ENCODE measurements around the gene ARHGAP42. TPM values are rescaled to one million over a fixed set of nuclear protein-coding genes. Genes with fewer than 3 reads are reported as not detected.

Gene ARHGAP42
- total RNA-seq, 1 donor from 2014 or later = 16.3 TPM

DNA sequence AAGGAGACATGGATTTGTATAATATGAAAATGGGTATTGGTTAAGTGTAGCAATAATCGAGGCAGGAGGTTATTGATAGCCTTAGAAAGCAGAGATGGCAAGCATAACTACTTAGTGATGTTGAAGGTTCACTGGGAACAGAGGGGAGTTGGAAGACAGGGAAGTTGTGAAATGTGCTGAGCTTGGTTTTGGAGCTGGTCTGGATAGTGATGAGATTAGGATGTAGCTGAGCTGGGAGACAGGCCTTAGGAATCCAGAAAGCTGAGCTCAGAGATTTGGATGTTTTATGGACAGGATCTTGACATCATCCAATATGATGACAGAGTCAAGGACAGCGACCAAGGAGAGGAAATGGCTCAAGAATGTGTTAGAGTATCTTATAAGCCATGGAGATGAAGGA lies 113.1 kb downstream of the ARHGAP42 start:
- Histone ChIP-seq H3K9me3 (no peaks in the 10 kb centered on the region), H3K27me3 (ENCODE audit: low read depth) (no peaks in the 10 kb centered on the region), H3K4me3 (no peak overlapping the region), H3K27ac (no peak overlapping the region), H3K36me3 (no peaks in the 10 kb centered on the region), H3K4me1 (no peaks in the 10 kb centered on the region)
- no peak for DNase-seq
- no peak for ATAC-seq
- intact Hi-C loops (cut with DNase I) = no loop called here
- TF ChIP-seq, protein P1, sequence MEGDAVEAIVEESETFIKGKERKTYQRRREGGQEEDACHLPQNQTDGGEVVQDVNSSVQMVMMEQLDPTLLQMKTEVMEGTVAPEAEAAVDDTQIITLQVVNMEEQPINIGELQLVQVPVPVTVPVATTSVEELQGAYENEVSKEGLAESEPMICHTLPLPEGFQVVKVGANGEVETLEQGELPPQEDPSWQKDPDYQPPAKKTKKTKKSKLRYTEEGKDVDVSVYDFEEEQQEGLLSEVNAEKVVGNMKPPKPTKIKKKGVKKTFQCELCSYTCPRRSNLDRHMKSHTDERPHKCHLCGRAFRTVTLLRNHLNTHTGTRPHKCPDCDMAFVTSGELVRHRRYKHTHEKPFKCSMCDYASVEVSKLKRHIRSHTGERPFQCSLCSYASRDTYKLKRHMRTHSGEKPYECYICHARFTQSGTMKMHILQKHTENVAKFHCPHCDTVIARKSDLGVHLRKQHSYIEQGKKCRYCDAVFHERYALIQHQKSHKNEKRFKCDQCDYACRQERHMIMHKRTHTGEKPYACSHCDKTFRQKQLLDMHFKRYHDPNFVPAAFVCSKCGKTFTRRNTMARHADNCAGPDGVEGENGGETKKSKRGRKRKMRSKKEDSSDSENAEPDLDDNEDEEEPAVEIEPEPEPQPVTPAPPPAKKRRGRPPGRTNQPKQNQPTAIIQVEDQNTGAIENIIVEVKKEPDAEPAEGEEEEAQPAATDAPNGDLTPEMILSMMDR (IDR thresholded peaks at IDR 0.05) = no peak

DNA sequence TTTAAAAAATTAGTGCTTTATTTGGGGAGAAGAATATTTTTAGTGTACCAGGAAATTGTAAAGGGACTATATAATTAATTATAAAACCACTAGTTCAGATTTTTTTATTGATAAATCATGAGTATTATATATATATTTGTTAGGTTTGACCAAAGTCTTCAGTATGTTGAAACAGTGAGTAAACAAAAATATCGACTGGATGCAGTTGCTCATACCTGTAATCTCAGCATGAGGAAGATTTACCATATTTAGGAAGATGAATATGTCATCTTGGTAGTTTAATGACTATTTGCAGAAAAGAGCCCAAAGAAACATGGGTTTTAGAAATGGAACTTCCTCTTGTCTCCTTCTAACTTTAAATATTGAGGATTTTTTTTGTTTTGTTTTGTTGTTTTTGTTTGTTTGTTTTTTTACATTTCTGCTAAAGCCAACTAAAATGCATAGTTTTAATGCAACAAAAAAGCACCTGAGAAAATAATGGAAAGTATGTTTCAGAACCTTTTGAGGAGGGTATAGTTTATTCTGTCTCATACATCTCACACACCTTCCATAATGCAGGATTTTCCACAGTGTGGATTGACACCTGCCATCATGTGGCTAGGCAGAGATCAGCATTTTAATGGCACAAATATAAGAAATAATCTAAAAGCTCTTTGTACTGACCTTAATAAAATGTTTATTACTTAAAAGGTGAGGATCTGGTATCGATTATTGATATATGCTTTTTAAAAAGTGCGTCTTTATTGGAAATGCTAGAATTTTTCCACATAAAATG lies 114.3 kb downstream of the ARHGAP42 start:
- ATAC-seq = no peak
- intact Hi-C loops (cut with DNase I) = no loop called here
- Histone ChIP-seq H3K4me1 (no peaks in the 10 kb centered on the region), H3K4me3 (no peak overlapping the region), H3K9me3 (no peaks in the 10 kb centered on the region), H3K36me3 (no peaks in the 10 kb centered on the region), H3K27me3 (ENCODE audit: low read depth) (no peaks in the 10 kb centered on the region), H3K27ac (no peak overlapping the region)
- DNase-seq = no peak
- TF ChIP-seq, protein P1 (IDR thresholded peaks at IDR 0.05) = no peak

DNA sequence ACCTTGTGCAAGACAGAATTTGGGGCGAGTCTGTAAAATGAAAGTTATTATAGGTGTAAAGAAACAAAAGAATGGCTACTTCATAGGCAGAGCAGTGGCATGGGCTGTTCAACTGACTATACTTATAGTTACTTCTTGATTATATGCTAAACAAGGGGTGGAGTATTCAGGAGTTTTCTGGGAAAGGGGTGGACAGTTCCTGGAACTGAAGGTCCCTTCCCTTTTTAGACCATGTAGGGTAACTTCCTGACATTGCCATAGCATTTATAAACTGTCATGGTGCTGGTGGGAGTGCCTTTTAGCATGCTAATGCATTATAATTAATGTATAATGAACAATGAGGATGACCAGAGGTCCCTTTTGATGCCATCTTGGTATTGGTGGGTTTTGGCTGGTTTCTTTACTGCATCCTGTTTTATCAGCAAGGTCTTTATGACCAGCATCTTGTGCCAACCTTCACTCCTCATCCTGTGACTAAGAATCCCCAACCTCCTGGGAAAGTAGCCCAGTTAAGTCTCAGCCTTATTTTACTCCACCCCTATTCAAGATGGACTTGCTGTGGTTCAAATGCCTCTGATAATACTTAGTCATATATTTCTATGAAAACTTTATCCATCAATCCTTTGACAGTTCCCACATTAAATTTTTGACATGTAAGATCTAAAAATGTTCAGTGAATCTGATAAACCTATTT lies 118.6 kb downstream of the ARHGAP42 start:
- DNase-seq (no peak), ATAC-seq (no peak)
- intact Hi-C loops (cut with DNase I) = no loop called here

DNA sequence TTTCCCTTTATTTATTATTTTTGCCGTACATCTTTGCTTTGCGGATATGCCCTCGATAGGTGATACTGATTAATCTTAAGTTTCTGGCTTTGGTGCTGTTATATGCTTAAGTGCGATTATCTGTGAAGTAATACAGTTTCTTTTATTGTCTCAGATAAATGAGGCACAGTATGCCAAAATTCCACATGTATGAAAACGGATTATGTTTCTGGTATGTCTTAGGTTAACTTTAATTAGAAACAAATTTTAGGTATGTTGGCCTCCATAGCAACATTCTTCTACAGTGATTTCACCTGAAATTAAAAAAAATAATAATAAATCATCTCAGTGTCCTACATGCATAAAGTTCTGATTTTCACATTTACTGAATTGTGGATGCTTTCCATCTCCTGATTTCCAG lies 119.2 kb downstream of the ARHGAP42 start:
- no peaks in the 10 kb centered on the region for H3K4me1 ChIP-seq
- DNase-seq (no peak), ATAC-seq (no peak)
- no peaks in the 10 kb centered on the region for H3K27me3 ChIP-seq (ENCODE audit: low read depth)
- intact Hi-C loops (cut with DNase I) = no loop called here
- H3K4me3 ChIP-seq = no peak overlapping the region
- no peak overlapping the region for H3K27ac ChIP-seq
- H3K9me3 ChIP-seq = no peaks in the 10 kb centered on the region
- TF ChIP-seq, protein P1 (IDR thresholded peaks at IDR 0.05) = no peak
- H3K36me3 ChIP-seq = no peaks in the 10 kb centered on the region

More for the DNA sequence above, 118.6 kb downstream of the ARHGAP42 start:
- H3K27me3 ChIP-seq (ENCODE audit: low read depth) = no peaks in the 10 kb centered on the region
- no peak overlapping the region for H3K4me3 ChIP-seq
- no peaks in the 10 kb centered on the region for H3K36me3 ChIP-seq
- H3K4me1 ChIP-seq = no peaks in the 10 kb centered on the region
- TF ChIP-seq, protein P1 (IDR thresholded peaks at IDR 0.05) = no peak
- H3K27ac ChIP-seq = no peak overlapping the region
- H3K9me3 ChIP-seq = no peaks in the 10 kb centered on the region

DNA sequence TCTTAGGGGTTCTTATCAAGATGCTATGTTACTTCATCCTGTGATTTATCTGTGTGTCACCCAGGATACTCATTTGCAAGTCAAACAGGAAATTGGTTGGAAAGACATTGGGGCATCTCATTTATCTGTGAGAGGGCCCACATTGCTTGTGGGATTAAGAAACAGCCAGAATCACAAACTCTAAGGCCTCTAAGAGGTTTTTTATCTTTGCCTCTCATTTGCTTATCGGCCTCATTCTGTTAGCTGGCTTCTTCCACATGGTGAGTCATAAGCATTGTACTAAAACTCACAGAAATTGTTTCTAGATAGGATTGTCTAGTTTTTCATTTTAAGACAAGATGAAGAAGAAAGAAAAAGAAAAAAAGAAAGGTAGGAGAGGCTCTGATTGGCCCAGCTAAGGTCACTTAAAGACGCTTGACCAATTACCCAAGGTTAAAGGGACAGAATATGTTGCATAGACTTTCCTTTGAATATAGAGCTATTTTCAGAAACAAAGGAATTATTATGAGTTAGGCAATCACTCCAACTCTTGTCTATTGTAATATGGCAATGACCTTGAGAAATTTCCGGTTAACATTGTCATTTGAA lies 121.9 kb downstream of the ARHGAP42 start:
- ATAC-seq = no peak
- intact Hi-C loops (cut with DNase I) = no loop called here
- no peaks in the 10 kb centered on the region for H3K36me3 ChIP-seq
- no peak for DNase-seq
- no peaks in the 10 kb centered on the region for H3K27me3 ChIP-seq (ENCODE audit: low read depth)
- H3K4me1 ChIP-seq = no peaks in the 10 kb centered on the region
- TF ChIP-seq, protein P1 (IDR thresholded peaks at IDR 0.05) = no peak
- H3K9me3 ChIP-seq = no peaks in the 10 kb centered on the region
- H3K27ac ChIP-seq = no peak overlapping the region
- no peak overlapping the region for H3K4me3 ChIP-seq
